ENCODE data around the gene TBX15. TPM values are rescaled to one million over a fixed set of nuclear protein-coding genes. Genes with fewer than 3 reads are reported as not detected.
A peak's percentile ranks its signal among the peaks of the same experiment; 100 is the strongest.

Gene TBX15
- total and polyA plus RNA-seq, 2 experiments from 2014 or later, result 0.21 TPM; not detected in 1

- no peak for ATAC-seq
- no peak overlapping the region for H3K27ac Mint-ChIP-seq
Observed at GRCh38 chr1:118907466-118907865, 80.7 kb downstream of the TBX15 start.

DNA sequence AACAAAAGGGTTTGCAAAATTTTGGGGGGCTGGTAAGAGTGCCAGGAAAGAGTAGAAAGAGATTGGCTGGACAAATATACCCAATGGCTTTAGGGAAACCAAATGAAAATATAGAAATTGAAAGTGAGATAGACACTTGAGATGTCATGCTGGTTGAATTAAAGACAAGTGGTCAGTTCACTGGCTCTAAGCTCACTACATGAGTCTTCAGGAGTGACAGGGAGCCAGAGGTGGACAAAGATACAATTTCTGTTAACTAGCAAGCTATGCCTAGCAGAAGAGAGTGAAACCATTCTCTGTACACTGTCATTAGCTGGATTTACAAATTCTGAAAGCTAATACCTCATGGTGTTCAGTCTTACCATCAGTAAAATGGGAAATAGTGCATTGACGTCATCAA lies 82.5 kb downstream of the TBX15 start:
- Mint-ChIP-seq H3K27me3 (ENCODE audit: insufficient read depth, low read depth, poor library complexity) (peaks cover 4% of the 10 kb centered on the region), H3K36me3 (ENCODE audit: low read depth) (no peaks in the 10 kb centered on the region), H3K4me1 (no peaks in the 10 kb centered on the region), H3K9me3 (no peaks in the 10 kb centered on the region), H3K4me3 (no peak overlapping the region), H3K27ac (no peak overlapping the region)
- Histone ChIP-seq H3K4me2 (no peak overlapping the region), H3K27ac (ENCODE audit: low read depth) (no peak overlapping the region), H3K79me2 (replicated peaks; ENCODE audit: insufficient read depth) (no peaks in the 10 kb centered on the region), H4K20me1 (replicated peaks; ENCODE audit: insufficient read depth) (no peaks in the 10 kb centered on the region), H3F3A (replicated peaks; ENCODE audit: low read depth) (no peaks in the 10 kb centered on the region), H3K36me3 (ENCODE audit: insufficient read depth) (no peaks in the 10 kb centered on the region; the same call in 1 of the 2 replicates), H2AFZ (no peak overlapping the region), H3K27me3 (ENCODE audit: insufficient read depth) (no peaks in the 10 kb centered on the region), H3K9me2 (ENCODE audit: insufficient read depth) (peaks cover 5% of the 10 kb centered on the region), H3K4me3 (no peak overlapping the region), H3K4me1 (ENCODE audit: insufficient read depth) (0 out of 2 replicates have a peak, but pooled peaks cover 3% of the 10 kb centered on the region)
- DNase-seq (ENCODE audit: low spot score) (no peak), ATAC-seq (no peak)
- TF ChIP-seq CREB1 (CRISPR knock-in tag; IDR thresholded peaks at IDR 0.05; ENCODE audit: low read depth), result no peak
- TF ChIP-seq NANOG (IDR thresholded peaks at IDR 0.05; ENCODE audit: borderline replicate concordance), result no peak
- TF ChIP-seq ZNF114 (CRISPR knock-in tag; IDR thresholded peaks at IDR 0.05), result no peak
- no peak for TF ChIP-seq ZNF462 (CRISPR knock-in tag; IDR thresholded peaks at IDR 0.05)
- no peak for TF ChIP-seq POLR2AphosphoS5 (IDR thresholded peaks at IDR 0.05; ENCODE audit: low read depth)
- no peak for TF ChIP-seq JUNB (IDR thresholded peaks at IDR 0.05; ENCODE audit: unreplicated experiment)
- TF ChIP-seq CTCF (conservative IDR thresholded peaks at IDR 0.05; ENCODE audit: low read depth in 2 of 2), result no peak
- TF ChIP-seq EZH2phosphoT487 (IDR thresholded peaks at IDR 0.05; ENCODE audit: unreplicated experiment), result no peak

More at GRCh38 chr1:118907466-118907865, 80.7 kb downstream of the TBX15 start:
- peaks cover 4% of the 10 kb centered on the region for H3K27me3 Mint-ChIP-seq (ENCODE audit: insufficient read depth, low read depth, poor library complexity)
- Histone ChIP-seq H3K4me2 (no peak overlapping the region), H3K79me2 (replicated peaks; ENCODE audit: insufficient read depth) (no peaks in the 10 kb centered on the region), H3K36me3 (ENCODE audit: insufficient read depth) (no peaks in the 10 kb centered on the region; the same call in 1 of the 2 replicates), H3K27me3 (ENCODE audit: insufficient read depth) (no peaks in the 10 kb centered on the region), H2AFZ (no peak overlapping the region; the same call in 1 of the 2 replicates), H3K9me2 (ENCODE audit: insufficient read depth) (peaks cover under 1% of the 10 kb centered on the region), H3F3A (replicated peaks; ENCODE audit: low read depth) (no peaks in the 10 kb centered on the region), H3K4me3 (no peak overlapping the region), H4K20me1 (replicated peaks; ENCODE audit: insufficient read depth) (no peaks in the 10 kb centered on the region), H3K27ac (ENCODE audit: low read depth) (no peak overlapping the region), H3K4me1 (ENCODE audit: insufficient read depth) (0 out of 2 replicates have a peak, but pooled peaks cover 3% of the 10 kb centered on the region)
- H3K36me3 Mint-ChIP-seq (ENCODE audit: low read depth), result no peaks in the 10 kb centered on the region
- DNase-seq (ENCODE audit: low spot score), result no peak
- no peaks in the 10 kb centered on the region for H3K9me3 Mint-ChIP-seq
- TF ChIP-seq POLR2AphosphoS5 (IDR thresholded peaks at IDR 0.05; ENCODE audit: low read depth) (no peak), CTCF (conservative IDR thresholded peaks at IDR 0.05; ENCODE audit: low read depth in 2 of 2) (0 out of 4 replicates have a peak, but pooled peaks of 1 of the 2 experiments have one; percentile 5)
- H3K4me3 Mint-ChIP-seq, result no peak overlapping the region
- H3K4me1 Mint-ChIP-seq, result no peaks in the 10 kb centered on the region

All from GM23338 (cell line).